ENCODE measurements around the gene ROCK2.

Gene ROCK2

DNA sequence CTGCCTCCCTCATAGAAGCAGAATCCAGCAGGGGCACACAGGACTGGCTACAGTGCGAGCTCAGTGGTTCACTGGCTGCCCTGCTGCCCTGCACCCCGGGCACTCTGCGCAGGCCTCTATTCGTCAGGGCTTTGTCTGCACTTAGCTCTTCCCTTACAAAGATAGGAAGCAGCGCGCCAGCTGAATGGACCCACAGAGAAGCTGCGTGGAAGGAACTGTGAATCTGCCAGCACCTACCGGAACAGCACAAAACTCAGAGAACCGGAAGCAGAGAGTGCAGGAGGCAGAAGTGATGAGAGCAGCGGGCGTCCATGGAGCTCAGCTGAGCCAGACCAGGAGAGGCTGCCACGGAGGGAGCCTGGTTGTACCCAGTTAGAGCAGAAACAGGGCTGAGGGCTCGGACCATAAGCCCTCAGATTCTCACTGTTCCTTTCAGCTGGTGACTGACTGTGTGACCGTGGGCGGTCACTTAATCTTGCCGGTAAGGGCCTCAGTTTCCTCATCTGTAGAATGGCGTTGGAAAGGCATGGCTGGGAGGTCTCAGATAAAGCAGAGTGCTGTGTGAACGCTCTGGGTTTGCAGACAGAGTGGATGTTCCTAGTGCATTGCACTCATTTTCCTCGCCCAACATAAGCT, 212.3 kb downstream of the ROCK2 start:
- TF ChIP-seq, protein P1, sequence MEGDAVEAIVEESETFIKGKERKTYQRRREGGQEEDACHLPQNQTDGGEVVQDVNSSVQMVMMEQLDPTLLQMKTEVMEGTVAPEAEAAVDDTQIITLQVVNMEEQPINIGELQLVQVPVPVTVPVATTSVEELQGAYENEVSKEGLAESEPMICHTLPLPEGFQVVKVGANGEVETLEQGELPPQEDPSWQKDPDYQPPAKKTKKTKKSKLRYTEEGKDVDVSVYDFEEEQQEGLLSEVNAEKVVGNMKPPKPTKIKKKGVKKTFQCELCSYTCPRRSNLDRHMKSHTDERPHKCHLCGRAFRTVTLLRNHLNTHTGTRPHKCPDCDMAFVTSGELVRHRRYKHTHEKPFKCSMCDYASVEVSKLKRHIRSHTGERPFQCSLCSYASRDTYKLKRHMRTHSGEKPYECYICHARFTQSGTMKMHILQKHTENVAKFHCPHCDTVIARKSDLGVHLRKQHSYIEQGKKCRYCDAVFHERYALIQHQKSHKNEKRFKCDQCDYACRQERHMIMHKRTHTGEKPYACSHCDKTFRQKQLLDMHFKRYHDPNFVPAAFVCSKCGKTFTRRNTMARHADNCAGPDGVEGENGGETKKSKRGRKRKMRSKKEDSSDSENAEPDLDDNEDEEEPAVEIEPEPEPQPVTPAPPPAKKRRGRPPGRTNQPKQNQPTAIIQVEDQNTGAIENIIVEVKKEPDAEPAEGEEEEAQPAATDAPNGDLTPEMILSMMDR (conservative IDR thresholded peaks at IDR 0.05; ENCODE audit: low read depth, low read length): no peak
- no peak overlapping the region for H3K4me3 ChIP-seq (ENCODE audit: low read length)
- DNase-seq (ENCODE audit: low read depth): no peak

DNA sequence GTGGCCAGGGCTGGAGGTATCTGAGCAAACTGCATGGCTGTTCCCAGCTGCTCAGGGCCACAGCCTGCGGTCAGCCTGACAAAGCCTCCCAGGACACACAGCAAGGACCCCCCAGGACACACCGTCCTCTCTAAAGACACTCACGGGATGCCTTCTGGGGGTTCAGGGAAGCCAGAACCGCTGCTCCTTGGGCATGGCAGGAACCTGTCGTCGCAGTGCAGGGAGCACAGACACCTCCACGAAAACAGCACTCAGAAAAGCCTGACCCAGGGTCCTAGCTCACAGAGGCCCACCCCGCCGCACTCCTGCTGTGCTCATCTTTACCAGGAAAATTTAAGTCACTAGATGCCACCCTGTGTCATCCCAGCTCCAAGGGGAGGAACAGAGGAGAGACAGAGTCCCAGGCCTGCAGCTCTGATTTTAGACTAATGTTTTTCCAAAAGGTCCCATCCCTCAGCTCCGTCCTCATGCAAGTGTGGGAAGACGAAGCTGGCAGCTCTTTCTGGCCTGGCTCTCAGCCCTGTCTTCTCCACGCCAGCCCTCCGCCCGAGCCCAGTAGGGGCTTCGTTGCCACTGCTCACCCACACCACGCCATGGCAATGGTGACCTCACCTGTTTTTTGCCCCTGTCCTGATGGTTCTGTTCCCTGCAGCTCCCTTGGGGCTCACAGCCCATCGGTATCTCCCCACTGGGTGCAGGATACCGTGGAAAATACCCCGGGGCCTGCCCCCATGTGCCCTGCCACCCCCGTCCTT, 213.1 kb downstream of the ROCK2 start:
- TF ChIP-seq, protein P1 (conservative IDR thresholded peaks at IDR 0.05; ENCODE audit: low read depth, low read length): no peak
- DNase-seq (ENCODE audit: low read depth): no peak
- H3K4me3 ChIP-seq (ENCODE audit: low read length): no peak overlapping the region
